Measurements from ENCODE around the gene CTNNA2.

- TF ChIP-seq TAF1 (IDR thresholded peaks at IDR 0.05; ENCODE audit: borderline replicate concordance, insufficient read depth, low read length): no peak
- no peak for TF ChIP-seq POLR2AphosphoS5 (IDR thresholded peaks at IDR 0.05; ENCODE audit: low read depth, low read length)
- TF ChIP-seq, protein P1, sequence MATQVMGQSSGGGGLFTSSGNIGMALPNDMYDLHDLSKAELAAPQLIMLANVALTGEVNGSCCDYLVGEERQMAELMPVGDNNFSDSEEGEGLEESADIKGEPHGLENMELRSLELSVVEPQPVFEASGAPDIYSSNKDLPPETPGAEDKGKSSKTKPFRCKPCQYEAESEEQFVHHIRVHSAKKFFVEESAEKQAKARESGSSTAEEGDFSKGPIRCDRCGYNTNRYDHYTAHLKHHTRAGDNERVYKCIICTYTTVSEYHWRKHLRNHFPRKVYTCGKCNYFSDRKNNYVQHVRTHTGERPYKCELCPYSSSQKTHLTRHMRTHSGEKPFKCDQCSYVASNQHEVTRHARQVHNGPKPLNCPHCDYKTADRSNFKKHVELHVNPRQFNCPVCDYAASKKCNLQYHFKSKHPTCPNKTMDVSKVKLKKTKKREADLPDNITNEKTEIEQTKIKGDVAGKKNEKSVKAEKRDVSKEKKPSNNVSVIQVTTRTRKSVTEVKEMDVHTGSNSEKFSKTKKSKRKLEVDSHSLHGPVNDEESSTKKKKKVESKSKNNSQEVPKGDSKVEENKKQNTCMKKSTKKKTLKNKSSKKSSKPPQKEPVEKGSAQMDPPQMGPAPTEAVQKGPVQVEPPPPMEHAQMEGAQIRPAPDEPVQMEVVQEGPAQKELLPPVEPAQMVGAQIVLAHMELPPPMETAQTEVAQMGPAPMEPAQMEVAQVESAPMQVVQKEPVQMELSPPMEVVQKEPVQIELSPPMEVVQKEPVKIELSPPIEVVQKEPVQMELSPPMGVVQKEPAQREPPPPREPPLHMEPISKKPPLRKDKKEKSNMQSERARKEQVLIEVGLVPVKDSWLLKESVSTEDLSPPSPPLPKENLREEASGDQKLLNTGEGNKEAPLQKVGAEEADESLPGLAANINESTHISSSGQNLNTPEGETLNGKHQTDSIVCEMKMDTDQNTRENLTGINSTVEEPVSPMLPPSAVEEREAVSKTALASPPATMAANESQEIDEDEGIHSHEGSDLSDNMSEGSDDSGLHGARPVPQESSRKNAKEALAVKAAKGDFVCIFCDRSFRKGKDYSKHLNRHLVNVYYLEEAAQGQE (IDR thresholded peaks at IDR 0.05; ENCODE audit: insufficient read depth in 1 of 2, low read depth in 2 of 2, low read length in 2 of 2): no peak
- TF ChIP-seq SIN3A (IDR thresholded peaks at IDR 0.05; ENCODE audit: borderline replicate concordance, insufficient read depth, low read length): no peak
These were observed 453.5 kb downstream of the CTNNA2 start for GRCh38 chr2:79966369-79966768.
